HG03060 (cell line): ENCODE measurements around the gene CACNA1C.

ENCODE experiments used
- ATAC-seq: cut with Tn5 transposase; IDR thresholded peaks from one replicate; pipeline ENCODE4 v1.9.1; 2021; ENCODE audit warnings: low read depth, moderate number of reproducible peaks; ENCODE audit not compliant: unreplicated experiment

The CACNA1C gene

DNA sequence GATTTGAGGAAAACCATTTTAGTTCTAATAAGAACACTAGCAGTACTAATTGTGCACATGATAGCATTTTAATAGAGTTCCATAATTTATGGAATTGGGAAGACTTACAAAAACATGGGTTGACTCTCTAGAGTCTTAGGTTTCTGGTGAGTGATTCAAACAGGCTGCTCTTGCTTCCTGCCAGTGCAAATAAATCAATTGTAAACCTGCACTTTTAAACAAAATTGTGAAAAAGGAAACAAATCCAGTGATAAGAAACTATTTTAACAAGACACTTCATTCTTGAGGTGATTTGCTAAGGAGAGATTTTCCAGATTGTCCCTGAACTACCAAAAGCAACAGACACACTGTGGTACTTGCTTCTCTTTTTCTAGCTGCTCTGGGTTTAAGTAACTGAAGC, 112.2 kb downstream of the CACNA1C start:
- ATAC-seq = no peak

DNA sequence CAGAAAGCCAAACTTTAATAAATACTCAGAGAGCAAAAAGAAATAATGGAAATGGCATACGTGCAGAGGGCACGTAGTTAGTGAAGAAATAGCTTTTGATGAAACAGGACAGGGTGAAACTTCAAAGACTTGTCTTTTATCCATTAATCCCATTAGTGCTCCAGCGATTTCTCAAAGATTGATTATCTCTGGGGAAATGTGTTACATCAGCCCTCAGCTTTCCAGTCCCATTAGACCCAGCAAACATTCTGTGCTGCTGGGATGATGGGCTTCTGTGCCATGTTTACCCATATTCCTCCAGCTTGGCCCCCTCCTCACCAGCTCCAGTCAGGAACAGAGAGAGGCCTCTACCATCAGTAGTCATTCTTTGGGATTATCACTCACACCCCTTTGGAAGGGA, 113.1 kb downstream of the CACNA1C start:
- no peak for ATAC-seq

DNA sequence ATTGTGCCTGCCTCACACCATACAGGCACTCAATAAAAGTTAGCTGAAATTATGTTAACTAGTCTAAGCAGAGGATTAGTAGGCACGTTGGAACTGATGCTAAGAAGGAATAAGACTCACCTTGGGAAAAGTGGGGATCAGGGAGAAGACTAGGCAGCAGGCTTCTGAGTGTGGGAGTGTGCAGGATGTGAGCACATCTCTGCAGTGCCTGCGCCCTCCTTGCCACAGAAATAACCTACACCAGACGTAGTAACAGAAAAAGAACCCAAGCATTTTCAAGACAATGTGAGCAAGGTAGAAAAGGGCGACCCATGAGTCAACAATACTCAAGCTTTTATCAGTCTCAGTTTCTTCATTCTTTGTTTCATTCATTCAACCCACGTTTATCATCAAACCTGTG, 113.9 kb downstream of the CACNA1C start:
- no peak for ATAC-seq

DNA sequence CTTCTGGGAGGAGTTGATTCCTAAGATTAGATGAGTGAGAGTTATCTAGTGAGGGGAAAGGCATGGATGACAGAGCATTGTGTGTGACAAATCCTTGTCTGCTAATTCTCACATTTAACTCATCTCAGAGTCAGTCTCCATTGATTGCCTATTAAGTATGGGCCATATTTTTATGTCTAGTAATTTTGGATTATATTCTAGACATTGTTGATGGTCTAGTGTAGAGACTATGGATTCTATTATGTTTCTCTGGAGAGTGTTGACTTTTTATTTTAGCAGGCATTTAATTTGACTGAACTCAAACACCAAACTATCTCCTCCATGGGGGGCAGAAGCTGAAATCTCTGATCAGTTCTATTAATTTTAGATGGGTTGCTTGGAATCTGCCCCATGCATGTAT, 114.4 kb downstream of the CACNA1C start:
- no peak for ATAC-seq

- ATAC-seq = no peak
These were observed 116.0 kb downstream of the CACNA1C start for GRCh38 chr12:2168808-2169207.

DNA sequence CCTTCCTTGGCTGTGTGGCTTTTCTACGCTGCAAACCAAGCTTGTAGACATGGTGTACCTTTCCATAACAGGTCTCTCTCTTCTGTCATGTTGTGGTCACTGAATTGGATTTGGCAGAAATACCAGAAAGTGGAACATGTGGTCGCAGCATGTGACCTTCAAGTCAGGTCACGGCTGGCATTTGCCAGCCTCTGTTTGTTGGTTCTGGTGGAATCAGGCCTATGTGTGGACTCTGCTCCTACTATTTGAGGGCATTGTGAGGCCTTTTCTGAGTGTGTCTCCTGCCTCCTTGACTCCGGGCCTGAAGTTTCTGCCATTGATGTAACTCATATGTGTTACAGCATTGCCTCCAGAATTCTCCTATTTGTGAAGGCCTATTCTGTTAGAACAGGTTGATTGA, 116.7 kb downstream of the CACNA1C start:
- no peak for ATAC-seq

DNA sequence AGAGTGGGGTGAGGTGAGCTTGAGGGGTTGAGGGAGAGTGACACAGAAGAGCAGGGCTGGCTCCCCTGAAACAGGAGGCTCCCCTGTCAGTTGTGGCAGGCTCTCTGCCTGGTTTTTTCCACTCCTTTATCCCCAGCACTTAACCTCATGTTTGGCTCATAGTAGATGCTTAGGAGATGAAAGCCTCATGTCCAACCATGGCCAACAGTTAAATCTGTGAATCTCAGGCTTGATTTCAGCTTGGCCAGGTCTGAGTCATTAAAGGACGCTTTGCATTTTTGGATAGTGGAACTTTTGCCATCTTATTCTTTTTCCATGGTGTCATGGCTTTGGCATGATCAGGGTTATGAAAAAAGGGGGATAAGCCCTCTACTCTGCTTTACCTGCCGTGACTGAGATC, 117.2 kb downstream of the CACNA1C start:
- no peak for ATAC-seq

DNA sequence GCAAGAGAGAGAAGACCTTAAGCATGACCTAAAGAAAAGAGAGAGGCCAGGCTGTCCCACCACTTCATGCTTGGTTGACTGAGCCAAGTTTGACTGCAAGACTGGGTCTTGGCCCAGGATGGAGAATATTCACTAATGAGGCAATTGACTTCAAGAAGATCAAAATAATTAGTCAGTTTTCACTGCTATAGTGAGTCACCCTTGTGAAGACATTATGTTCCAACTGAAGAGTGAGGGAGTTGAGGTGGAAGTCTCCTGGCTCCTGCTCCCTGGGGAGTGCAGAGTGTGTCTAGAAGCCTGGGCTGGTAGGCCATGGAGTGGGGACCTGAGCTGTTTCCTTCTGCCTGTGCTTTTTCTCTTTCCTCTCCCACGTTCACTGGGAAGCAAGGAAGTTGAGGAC, 117.6 kb downstream of the CACNA1C start:
- no peak for ATAC-seq

GRCh38 chr12:2171672-2172426, 119.1 kb downstream of the CACNA1C start:
- no peak for ATAC-seq

DNA sequence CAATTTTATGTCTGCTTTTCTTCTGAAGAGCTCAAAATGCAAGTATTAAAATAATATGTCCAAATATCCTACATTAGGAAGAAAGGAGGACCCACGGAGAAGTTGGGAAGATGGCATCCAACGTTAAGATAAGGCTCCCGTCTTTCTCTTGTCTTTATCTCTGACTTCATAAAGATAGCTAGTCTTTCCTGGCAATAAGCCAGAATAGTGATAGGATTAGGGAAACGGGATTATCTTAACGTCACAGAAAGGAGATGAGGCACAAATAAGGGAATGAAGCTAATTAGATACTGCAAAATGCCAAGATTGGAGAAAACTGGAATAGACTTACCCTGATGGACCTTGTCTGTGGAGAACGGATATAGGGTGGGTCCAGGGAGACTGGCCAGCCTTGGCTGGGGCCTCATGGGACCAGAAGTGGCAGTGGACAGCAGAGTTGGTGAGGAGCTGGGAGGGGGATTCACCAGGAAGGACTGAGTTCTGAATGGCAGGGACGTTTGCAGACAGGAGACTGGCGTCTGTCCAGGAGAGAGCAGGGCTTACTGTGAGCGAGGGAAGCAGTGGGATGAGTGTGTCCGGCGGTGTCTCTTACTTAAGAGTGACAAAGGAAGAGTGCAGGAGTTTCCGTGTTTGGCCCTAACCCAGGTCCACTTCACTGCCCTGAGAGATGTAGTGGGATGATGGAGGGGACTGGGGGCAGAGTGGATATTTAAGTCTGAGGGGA, 119.9 kb downstream of the CACNA1C start:
- no peak for ATAC-seq

DNA sequence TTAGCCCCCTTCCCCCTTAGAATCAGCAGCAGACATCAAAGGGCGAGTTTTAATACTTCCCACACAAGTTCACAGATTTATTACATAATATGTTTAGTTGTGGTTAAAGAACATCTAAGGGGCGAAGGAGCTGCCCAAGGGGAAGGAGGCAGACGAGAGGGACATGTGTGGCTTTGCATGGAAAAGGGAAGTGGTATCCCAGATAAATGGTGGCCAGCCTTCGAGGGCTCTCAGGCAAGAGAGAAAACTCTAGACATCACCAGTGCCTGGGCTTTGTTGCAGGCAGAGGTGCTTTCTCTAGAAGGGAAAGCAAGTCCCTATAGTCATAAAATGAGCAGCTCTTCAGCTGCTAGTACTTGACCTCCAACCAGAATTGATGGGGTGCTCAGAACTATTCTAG, 121.2 kb downstream of the CACNA1C start:
- ATAC-seq = no peak

DNA sequence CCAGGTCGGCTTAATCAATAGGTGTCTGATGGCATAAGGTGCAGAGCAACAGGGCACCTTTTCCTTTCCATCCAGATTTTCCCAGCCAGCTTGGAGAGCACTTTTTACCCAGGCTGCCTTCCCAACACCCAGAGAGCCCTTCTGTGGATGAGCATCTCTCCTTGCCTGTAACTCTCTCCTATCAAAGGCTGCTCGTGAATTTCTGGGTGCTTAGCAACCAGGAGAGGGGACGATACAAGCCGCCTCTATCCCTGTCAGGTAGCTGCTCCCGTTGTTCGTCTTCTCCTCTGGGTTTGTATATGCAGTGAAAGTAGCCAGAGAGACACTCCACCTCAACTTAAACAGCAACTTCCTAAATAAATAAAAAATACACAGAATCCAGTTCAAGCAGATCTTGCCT, 124.2 kb downstream of the CACNA1C start:
- no peak for ATAC-seq

DNA sequence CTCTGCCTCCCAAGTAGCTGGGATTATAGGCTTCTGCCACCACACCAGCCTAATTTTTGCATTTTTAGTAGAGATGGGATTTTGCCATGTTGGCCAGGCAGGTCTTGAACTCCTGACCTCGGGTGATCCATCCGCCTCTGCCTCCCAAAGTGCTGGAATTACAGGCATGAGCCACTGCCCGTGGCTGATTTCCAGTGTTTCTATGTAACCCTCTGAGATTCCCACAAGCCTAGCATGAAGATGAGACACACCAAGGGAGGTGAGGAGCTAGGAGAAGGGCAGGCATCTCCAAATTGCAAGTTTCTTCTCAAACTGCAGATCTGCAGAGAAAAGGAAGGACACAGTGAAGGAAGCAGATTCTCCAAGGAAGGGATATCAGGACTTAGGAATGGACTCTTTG, 125.0 kb downstream of the CACNA1C start:
- ATAC-seq = no peak

- ATAC-seq = no peak
These were observed 126.3 kb downstream of the CACNA1C start for GRCh38 chr12:2179058-2179457.

- ATAC-seq = no peak
These were observed 127.4 kb downstream of the CACNA1C start for GRCh38 chr12:2179953-2180736.

DNA sequence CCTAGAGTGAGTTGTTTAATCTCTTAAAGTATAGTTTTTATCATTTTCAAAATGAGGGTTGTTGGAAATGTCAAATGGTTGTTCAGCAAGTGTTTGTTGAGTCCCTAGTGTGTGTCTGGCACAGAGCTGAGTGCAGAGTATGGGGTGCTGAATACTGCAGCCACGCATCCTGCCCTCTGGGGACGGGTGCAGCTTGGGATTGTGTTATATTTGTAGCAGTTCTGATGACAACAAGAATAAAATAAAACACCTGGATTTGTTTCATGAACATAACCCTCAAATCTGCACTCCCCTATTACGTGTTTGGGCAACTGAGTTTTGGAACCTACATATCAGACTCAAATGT, 127.9 kb downstream of the CACNA1C start:
- no peak for ATAC-seq

DNA sequence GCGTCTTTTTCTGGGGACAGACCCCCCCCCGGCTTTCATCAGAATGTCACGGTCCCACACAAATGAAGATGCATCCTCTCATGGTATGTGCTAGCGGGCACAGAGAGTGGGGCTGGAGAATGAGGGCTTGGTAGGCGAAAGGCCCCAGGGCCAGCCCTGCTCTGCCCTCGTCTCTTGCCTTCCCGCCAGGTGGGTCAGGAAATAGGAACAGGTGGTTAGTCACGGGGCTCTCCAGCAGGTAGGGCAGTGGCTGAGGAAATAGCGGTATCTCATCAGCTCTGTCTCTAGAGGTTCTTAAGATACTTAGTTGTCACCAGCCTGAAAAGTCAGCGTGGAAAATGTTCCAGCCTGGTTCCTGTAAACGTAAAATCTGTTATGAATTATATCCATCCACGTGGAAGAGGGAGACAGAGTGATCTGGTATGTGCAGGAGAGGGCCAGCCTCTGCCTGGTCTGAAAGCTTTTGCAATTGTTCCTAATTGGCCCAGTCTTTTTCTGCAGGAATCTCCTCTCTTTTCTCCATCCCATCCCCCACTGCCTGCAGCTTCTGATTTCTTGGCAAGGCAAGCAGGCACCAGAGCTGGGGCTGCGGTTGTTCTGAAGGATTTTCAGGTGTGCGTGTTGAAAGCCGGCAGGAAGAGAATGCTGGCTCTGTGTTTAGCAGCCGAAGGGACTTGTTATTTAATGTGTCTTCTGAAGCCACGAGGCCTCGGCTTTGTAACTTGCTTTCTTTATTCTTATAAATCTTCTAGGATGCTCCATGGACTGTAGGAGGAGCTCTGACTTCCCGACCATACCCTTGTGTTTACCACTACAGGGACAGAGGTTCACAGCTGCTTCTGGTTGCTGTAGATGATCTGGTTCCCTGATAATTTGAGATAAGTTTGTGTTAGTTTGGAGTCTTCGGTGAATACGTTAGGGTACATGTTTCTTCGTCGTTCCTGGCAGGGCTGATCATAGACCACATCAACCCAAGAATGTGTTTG, 131.1 kb downstream of the CACNA1C start:
- no peak for ATAC-seq

- ATAC-seq = no peak
These were observed 133.1 kb downstream of the CACNA1C start for GRCh38 chr12:2185751-2186341.

DNA sequence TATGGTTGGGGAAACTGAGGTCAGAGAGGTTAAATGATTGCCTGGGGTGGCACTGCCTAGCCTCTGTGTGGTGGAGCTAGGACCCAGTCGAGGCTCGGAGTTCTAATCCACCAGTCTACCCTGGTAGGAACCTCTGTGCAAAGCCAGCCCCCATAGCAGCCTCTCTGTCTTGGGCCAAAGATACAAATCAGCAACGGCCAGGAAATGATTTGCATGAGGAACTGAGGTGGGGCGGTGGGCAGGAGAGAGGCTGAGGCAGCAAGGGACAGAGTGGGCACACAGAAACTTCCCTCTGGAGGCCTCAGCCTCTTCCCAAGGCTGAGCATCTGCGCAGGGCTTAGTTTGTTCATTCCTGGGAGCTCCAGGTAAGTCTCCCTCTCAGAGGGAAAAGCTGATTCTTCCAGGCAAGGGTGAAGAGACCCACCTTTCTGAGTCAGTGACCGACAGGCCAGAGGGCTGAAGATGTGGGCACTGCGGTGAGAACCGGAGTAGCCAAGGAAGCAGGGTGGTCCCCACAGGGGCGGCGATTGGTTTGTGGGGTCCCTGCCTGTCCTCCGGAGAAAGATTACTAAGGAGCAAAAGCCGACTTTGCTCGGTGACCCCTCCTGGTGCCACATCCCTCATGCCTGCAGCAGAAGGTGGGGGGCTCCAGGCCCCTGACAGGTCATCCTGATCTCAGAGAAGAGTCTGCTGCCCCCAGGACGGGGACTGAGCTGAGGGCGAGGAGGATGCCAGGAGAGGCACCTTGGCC, 134.6 kb downstream of the CACNA1C start:
- ATAC-seq = no peak
